Upper lobe of right lung (tissue), 1 donor: ENCODE results near the gene ATP11B. TPM values are rescaled to one million over a fixed set of nuclear protein-coding genes. Genes with fewer than 3 reads are reported as not detected.

ENCODE experiments used
- ATAC-seq: fragments of 200-7000 bp; cut with Tn5 transposase; one replicate; pipeline ENCODE4 v1.9.1; 2020; ENCODE audit warnings: mild to moderate bottlenecking, moderate library complexity
- DNase-seq: peaks from one replicate; pipeline ENCODE4 v3.0.0-alpha.2; 2020
- H3K27ac ChIP-seq: fragments of 200-600 bp; one replicate; pipeline ENCODE4 v1.8.0; 2022
- H3K27me3 ChIP-seq: fragments of 200-600 bp; one replicate; pipeline ENCODE4 v1.8.0; 2022; ENCODE audit warnings: mild to moderate bottlenecking
- H3K36me3 ChIP-seq: fragments of 200-600 bp; one replicate; pipeline ENCODE4 v1.8.0; 2022
- H3K4me1 ChIP-seq: fragments of 200-600 bp; one replicate; pipeline ENCODE4 v1.8.0; 2022
- H3K4me3 ChIP-seq: fragments of 200-600 bp; one replicate; pipeline ENCODE4 v1.8.0; 2022; ENCODE audit warnings: mild to moderate bottlenecking
- H3K9me3 ChIP-seq: fragments of 200-600 bp; one replicate; pipeline ENCODE4 v1.8.0; 2022
- intact Hi-C: fragments of 100-400 bp; cut with DNase I; formaldehyde crosslinking; loops from one replicate; pipeline ENCODE4 v1.11.0; 2022
- total RNA-seq: library from RNA; stranded (reverse); fragmentation: NEBNext Ultra II Directional; extraction: Animal tissue kit (Norgen Biotek cat#: 25700); gene quantifications from one replicate; pipeline ENCODE4 v1.2.1, GENCODE V29; 2021
- TF ChIP-seq, protein P1 (sequence below): fragments of 200-600 bp; IDR thresholded peaks from one replicate; pipeline ENCODE4 v1.8.0; 2022; ENCODE audit warnings: antibody characterized with exemption
- donor health status: DM: no; HTN: yes; CAD: no; lungs with severe emphysema.

ATP11B gene
- total RNA-seq, 1 donor from 2014 or later: 70.7 TPM

DNA sequence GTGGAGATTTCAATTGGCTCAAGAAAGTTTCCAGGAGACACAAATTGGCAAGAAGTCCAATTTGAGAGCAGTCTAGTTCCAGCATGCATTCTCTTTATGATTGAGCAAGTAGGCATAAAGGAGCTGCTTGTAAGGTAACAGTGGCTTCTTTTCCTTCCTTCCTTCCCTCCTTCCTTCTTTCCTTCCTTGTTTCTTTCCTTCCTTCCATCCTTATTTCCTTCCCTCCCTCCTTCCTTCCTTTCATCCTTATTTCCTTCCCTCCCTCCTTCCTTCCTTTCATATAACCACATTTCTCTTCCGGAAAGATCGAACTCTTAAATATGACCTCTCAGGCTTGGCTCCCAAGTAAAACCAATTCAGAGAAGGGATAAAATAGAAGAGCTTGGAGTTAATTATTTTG, 29.4 kb upstream of the ATP11B start:
- H3K4me1 ChIP-seq: no peaks in the 10 kb centered on the region
- no peaks in the 10 kb centered on the region for H3K36me3 ChIP-seq
- no peak overlapping the region for H3K4me3 ChIP-seq
- no peaks in the 10 kb centered on the region for H3K27me3 ChIP-seq
- no peak for DNase-seq
- TF ChIP-seq, protein P1, sequence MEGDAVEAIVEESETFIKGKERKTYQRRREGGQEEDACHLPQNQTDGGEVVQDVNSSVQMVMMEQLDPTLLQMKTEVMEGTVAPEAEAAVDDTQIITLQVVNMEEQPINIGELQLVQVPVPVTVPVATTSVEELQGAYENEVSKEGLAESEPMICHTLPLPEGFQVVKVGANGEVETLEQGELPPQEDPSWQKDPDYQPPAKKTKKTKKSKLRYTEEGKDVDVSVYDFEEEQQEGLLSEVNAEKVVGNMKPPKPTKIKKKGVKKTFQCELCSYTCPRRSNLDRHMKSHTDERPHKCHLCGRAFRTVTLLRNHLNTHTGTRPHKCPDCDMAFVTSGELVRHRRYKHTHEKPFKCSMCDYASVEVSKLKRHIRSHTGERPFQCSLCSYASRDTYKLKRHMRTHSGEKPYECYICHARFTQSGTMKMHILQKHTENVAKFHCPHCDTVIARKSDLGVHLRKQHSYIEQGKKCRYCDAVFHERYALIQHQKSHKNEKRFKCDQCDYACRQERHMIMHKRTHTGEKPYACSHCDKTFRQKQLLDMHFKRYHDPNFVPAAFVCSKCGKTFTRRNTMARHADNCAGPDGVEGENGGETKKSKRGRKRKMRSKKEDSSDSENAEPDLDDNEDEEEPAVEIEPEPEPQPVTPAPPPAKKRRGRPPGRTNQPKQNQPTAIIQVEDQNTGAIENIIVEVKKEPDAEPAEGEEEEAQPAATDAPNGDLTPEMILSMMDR: no peak
- H3K9me3 ChIP-seq: no peaks in the 10 kb centered on the region
- no peak overlapping the region for H3K27ac ChIP-seq
- no peak for ATAC-seq
- intact Hi-C loops: no loop called here

DNA sequence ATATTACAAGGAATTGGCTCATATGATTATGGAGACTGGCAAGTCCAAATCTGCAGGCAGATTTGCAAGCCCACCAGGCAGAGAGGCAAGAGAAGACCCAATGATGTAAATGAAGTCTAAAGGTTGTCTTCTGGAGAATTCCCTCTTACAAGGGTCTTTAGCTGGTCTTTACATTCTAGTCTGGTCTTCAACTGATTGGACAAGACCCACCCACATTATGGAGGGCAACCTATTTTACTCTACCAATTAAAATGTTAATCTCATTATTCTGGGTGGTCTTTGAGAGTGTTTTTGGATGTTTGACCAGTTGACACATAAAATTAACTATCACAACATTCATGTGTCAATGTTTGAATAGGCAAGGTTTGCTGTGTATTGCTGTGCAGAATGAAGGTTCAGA, 28.0 kb upstream of the ATP11B start:
- Histone ChIP-seq H3K4me1 (no peaks in the 10 kb centered on the region), H3K4me3 (no peak overlapping the region), H3K27ac (no peak overlapping the region), H3K27me3 (no peaks in the 10 kb centered on the region), H3K9me3 (no peaks in the 10 kb centered on the region), H3K36me3 (no peaks in the 10 kb centered on the region)
- TF ChIP-seq, protein P1: no peak
- no peak for ATAC-seq
- no peak for DNase-seq
- intact Hi-C loops: no loop called here

DNA sequence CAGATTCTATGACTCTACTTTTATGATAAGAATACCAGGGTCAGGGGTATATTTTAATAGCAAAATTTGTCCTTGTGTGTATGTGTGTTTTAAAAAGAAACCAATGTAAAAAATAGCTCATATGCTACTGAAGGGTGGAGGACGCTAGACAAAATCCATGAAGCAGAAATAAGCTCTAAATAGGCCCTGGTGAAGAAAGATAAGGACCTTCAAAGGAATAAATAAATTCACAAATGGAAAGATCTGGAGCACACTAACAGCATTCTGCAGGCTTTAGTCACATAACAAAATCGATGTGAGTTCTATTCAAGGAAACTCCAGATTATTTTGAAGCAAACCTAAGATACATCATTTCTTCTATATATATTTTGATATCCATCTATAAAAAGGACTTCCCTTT, 27.2 kb upstream of the ATP11B start:
- TF ChIP-seq, protein P1: no peak
- H3K4me3 ChIP-seq: no peak overlapping the region
- no peak overlapping the region for H3K27ac ChIP-seq
- ATAC-seq: no peak
- no peaks in the 10 kb centered on the region for H3K27me3 ChIP-seq
- no peaks in the 10 kb centered on the region for H3K9me3 ChIP-seq
- H3K36me3 ChIP-seq: no peaks in the 10 kb centered on the region
- no peaks in the 10 kb centered on the region for H3K4me1 ChIP-seq
- intact Hi-C loops: no loop called here
- no peak for DNase-seq

DNA sequence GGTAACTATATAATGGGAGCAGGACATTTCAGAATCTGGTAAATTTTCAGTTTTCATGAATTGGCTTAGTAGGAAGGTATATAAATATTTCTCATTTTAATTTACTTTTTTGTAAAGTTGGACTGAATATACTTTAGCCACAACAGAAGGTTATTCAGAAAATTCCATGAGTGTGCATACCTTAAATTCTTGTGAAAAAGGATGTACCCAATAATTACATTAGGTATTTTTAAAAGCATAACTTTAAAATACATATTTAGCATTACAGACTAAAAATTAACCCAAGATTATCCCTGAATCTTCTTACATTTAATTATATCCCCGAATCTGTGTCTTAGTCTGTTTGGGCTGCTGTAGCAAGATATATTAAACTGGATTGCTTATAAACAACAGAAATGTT, 24.9 kb upstream of the ATP11B start:
- Histone ChIP-seq H3K9me3 (no peaks in the 10 kb centered on the region), H3K36me3 (no peaks in the 10 kb centered on the region), H3K4me3 (no peak overlapping the region), H3K27me3 (no peaks in the 10 kb centered on the region), H3K27ac (no peak overlapping the region), H3K4me1 (no peaks in the 10 kb centered on the region)
- TF ChIP-seq, protein P1: no peak
- intact Hi-C loops: no loop called here
- no peak for ATAC-seq
- no peak for DNase-seq

DNA sequence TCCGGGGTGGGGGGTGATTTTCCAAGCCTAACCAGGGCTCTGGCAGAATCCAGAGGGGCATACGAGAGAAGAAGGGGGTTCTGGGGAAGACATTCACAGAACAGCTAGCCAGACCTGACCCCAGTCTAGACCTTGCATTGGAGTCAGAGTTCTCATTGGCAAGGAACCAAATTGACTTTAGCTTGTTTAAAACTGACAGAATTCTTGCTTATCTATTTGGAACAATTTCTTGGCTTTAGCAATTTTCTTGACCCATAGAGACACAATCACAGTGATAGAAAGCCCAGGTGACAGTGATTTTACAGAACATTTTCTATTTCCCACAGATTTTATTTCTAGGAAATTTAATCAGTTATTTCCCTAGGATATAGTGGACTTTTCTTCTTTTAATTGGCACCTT, 23.6 kb upstream of the ATP11B start:
- H3K4me1 ChIP-seq: no peaks in the 10 kb centered on the region
- no peak overlapping the region for H3K27ac ChIP-seq
- H3K9me3 ChIP-seq: no peaks in the 10 kb centered on the region
- no peak for DNase-seq
- TF ChIP-seq, protein P1: no peak
- intact Hi-C loops: no loop called here
- no peaks in the 10 kb centered on the region for H3K27me3 ChIP-seq
- H3K4me3 ChIP-seq: no peak overlapping the region
- H3K36me3 ChIP-seq: no peaks in the 10 kb centered on the region
- no peak for ATAC-seq

DNA sequence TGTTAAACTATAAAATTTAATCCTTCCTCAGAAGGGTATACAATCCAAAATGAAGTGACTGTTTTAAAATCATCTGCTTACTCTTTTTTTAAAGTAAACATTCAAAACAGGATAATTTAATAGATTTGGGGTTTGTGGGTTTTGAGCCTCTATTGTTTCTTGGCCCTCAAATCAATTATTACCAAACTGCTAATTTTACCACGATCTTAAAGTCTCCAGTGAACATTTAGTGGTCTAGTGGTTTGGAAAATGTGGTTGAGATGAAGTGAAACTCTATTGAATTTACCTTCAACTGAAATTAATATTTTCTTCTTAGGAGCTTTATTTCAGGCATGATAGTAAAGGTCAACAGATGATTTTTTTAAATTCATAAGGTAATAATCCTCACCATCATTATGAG, 11.2 kb upstream of the ATP11B start:
- Histone ChIP-seq H3K27ac (no peak overlapping the region), H3K4me1 (no peaks in the 10 kb centered on the region), H3K4me3 (no peak overlapping the region), H3K9me3 (no peaks in the 10 kb centered on the region), H3K27me3 (peaks cover 6% of the 10 kb centered on the region), H3K36me3 (no peaks in the 10 kb centered on the region)
- TF ChIP-seq, protein P1: no peak
- ATAC-seq (no peak), DNase-seq (no peak)
- intact Hi-C loops: no loop called here
